ENCODE measurements around the gene HDAC2. TPM values are rescaled to one million over a fixed set of nuclear protein-coding genes. Genes with fewer than 3 reads are reported as not detected.

Gene HDAC2
- total RNA-seq, 4 donors from 2014 or later = 39.5 to 52.0 (median 42.6) TPM

- Histone ChIP-seq H3K27me3 (no peaks in the 10 kb centered on the region), H3K4me3 (no peak overlapping the region), H3K27ac (replicated peaks in 1 of 4) (no peak overlapping the region), H3K36me3 (no peaks in the 10 kb centered on the region), H3K4me1 (no peaks in the 10 kb centered on the region), H3K9me3 (no peaks in the 10 kb centered on the region)
- WGBS = 43% methylated on average over 1 of the region's 1 CpG
- intact Hi-C loops (cut with DNase I) = no loop called here
- DNase-seq (ENCODE audit: extremely low spot score) = no peak
- TF ChIP-seq EP300 (IDR thresholded peaks at IDR 0.05) (no peak), POLR2A (IDR thresholded peaks at IDR 0.05; ENCODE audit: low read depth) (no peak), POLR2AphosphoS5 (IDR thresholded peaks at IDR 0.05) (no peak), CTCF (IDR thresholded peaks at IDR 0.05) (no peak)
Observed at GRCh38 chr6:113979937-113980336, 9.0 kb upstream of the HDAC2 start.

DNA sequence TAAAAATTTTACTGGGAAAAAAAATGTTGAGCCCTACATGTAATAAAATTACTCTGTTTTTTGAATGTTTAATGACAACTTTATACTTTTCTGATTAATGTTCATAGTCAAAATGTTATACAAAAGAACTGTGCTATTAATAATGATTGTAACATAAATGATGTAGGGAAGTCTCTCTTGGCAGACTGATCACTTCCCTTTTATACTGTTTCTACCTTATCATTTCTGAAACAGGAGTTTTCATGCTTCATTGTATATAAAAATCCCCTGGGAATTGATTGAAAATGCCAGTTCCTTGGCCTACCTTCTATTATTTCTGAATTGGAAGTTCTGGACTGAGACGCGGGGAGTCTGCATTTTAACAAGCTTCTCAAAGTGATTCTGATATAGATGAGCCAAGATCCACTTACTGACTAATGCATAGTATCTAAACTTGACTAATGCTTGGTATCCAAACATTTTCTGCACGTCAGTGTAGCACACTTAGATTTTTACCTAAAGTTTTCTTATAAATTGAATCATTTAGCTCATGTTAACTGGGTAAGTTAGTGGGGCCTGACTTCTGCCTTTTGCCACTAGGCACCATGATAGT, 7.2 kb upstream of the HDAC2 start:
- intact Hi-C loops (cut with DNase I) = no loop called here
- no peaks in the 10 kb centered on the region for H3K9me3 ChIP-seq

GRCh38 chr6:113976806-113977205, 5.9 kb upstream of the HDAC2 start:
- 96% methylated on average over 2 of the region's 2 CpGs for WGBS
- no peaks in the 10 kb centered on the region for H3K9me3 ChIP-seq
- intact Hi-C loops (cut with DNase I) = no loop called here
- no peaks in the 10 kb centered on the region for H3K27me3 ChIP-seq
- H3K27ac ChIP-seq (replicated peaks in 1 of 4) = no peak overlapping the region
- H3K4me1 ChIP-seq = peaks cover 0 to 4% (median 3%) of the 10 kb centered on the region in 4 donors
- no peak overlapping the region for H3K4me3 ChIP-seq
- no peak for DNase-seq (ENCODE audit: extremely low spot score)
- H3K36me3 ChIP-seq = no peaks in the 10 kb centered on the region
- TF ChIP-seq CTCF (IDR thresholded peaks at IDR 0.05) (no peak), POLR2A (IDR thresholded peaks at IDR 0.05; ENCODE audit: low read depth) (no peak), EP300 (IDR thresholded peaks at IDR 0.05) (no peak), POLR2AphosphoS5 (IDR thresholded peaks at IDR 0.05) (no peak)

More for the DNA sequence above, 7.2 kb upstream of the HDAC2 start:
- 90% methylated on average over 3 of the region's 3 CpGs for WGBS
- no peaks in the 10 kb centered on the region for H3K4me1 ChIP-seq
- H3K27me3 ChIP-seq = no peaks in the 10 kb centered on the region
- no peak overlapping the region for H3K4me3 ChIP-seq
- no peaks in the 10 kb centered on the region for H3K36me3 ChIP-seq
- TF ChIP-seq CTCF (IDR thresholded peaks at IDR 0.05) = no peak
- TF ChIP-seq POLR2A (IDR thresholded peaks at IDR 0.05; ENCODE audit: low read depth) = no peak
- no peak for TF ChIP-seq EP300 (IDR thresholded peaks at IDR 0.05)
- TF ChIP-seq POLR2AphosphoS5 (IDR thresholded peaks at IDR 0.05) = no peak
- no peak for DNase-seq (ENCODE audit: extremely low spot score)
- H3K27ac ChIP-seq (replicated peaks in 1 of 4) = no peak overlapping the region

DNA sequence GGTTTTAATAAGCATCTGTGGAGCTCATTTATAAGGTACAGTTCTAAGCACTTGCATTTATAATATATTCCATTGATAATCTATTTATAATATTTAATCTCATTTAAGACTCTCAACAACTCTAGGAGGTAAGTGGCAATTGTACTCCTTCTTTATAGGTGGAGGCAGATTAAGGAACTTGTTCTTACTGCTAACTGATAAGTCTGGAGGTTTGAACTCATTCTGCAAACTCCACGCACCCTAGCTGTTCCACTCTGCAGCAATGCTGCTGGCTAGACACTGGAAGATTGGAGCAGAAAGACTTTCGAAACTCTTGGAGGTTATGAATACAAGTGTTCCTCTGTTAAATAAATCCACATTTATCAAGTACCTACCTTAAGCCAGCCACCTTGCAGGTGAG, 793 bp upstream of the HDAC2 start:
- 68% methylated on average over 2 of the region's 2 CpGs for WGBS
- intact Hi-C loops (cut with DNase I) = no loop called here
- no peak for TF ChIP-seq CTCF (IDR thresholded peaks at IDR 0.05)
- no peak for TF ChIP-seq EP300 (IDR thresholded peaks at IDR 0.05)
- no peak for TF ChIP-seq POLR2A (IDR thresholded peaks at IDR 0.05; ENCODE audit: low read depth)
- no peak for TF ChIP-seq POLR2AphosphoS5 (IDR thresholded peaks at IDR 0.05)
- H3K4me3 ChIP-seq = peak overlapping the region; percentile 94 to 99 (median 98)
- peaks cover 17 to 40% (median 36%) of the 10 kb centered on the region in 4 donors for H3K4me1 ChIP-seq
- H3K27me3 ChIP-seq = no peaks in the 10 kb centered on the region
- no peaks in the 10 kb centered on the region for H3K9me3 ChIP-seq
- H3K27ac ChIP-seq (replicated peaks in 1 of 4) = peak overlapping the region; percentile 91 to 97 (median 94)
- no peak for DNase-seq (ENCODE audit: extremely low spot score)
- no peaks in the 10 kb centered on the region for H3K36me3 ChIP-seq
